ENCODE data around the gene SCN11A. TPM values are rescaled to one million over a fixed set of nuclear protein-coding genes. Genes with fewer than 3 reads are reported as not detected.

SCN11A gene
- total and polyA plus RNA-seq, 9 of the 15 experiments (the other 6 are each of a cell fraction or from before 2014, with no cell fraction given) = 0.01 to 0.05 (median 0.04) TPM; not detected in 6

DNA sequence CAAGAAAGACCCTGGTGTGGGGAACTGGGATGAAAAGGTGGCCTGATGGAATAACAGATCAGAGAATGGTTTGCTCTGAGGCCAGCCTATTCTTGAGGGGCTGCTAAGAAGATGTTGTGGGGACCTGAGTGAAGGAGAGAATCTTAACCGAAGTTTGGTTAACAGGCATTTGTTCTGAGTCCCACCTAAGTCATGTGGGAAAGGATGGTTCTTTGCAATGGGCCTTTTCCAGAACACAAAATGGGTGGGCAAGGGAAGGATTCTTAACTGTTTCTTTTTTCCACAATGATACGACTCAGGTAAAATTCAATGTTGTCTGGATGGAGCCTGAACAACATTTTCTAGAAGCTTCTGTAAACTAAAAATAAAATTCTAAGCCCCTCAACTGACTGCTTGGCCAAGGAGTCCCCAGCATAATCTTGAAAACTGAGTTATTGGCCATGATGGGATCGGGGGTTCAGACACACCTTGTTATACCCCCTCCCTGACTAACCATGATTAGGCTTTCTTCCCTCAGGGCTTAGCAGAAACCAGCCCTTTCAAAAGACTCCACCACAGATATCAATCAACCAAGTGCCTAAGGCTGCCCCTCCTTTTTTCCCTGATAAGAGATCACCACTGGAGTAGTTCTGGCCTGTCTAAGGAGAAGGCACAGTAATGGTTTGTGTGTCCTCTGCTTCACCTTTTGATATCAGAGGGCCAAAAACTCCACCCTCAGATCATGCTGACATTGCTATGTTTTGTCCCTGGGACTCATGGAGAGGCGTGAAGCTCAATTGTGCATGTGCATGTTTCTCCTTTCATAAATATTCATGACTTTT is 30.1 kb downstream of the SCN11A start (continued):
- TF ChIP-seq HDAC6 (IDR thresholded peaks at IDR 0.05; ENCODE audit: low read depth, low read length) = no peak
- TF ChIP-seq POLR2G (IDR thresholded peaks at IDR 0.05; ENCODE audit: low read depth, low read length) = no peak
- no peak for TF ChIP-seq PML (IDR thresholded peaks at IDR 0.05; ENCODE audit: low read length)
- TF ChIP-seq POLR3G (IDR thresholded peaks at IDR 0.05; ENCODE audit: extremely low read depth, insufficient read length, insufficient replicate concordance) = no peak
- no peak for TF ChIP-seq BMI1 (IDR thresholded peaks at IDR 0.05; ENCODE audit: low read length)
- no peak for TF ChIP-seq GATAD2A (IDR thresholded peaks at IDR 0.05)
- TF ChIP-seq ZNF3 (CRISPR knock-in tag; IDR thresholded peaks at IDR 0.05) = no peak
- no peak for TF ChIP-seq ZC3H11A (IDR thresholded peaks at IDR 0.05; ENCODE audit: low read depth, low read length)
- TF ChIP-seq SRSF7 (optimal IDR thresholded peaks at IDR 0.05; ENCODE audit: low read depth, low read length) = no peak
- TF ChIP-seq STAT5A (IDR thresholded peaks at IDR 0.05; ENCODE audit: borderline replicate concordance, low read length) = no peak
- TF ChIP-seq, protein P1, sequence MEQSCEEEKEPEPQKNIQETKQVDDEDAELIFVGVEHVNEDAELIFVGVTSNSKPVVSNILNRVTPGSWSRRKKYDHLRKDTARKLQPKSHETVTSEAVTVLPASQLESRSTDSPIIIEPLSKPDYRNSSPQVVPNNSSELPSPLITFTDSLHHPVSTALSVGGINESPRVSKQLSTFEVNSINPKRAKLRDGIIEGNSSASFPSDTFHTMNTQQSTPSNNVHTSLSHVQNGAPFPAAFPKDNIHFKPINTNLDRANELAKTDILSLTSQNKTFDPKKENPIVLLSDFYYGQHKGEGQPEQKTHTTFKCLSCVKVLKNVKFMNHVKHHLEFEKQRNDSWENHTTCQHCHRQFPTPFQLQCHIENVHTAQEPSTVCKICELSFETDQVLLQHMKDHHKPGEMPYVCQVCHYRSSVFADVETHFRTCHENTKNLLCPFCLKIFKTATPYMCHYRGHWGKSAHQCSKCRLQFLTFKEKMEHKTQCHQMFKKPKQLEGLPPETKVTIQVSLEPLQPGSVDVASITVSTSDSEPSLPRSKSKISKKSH (CRISPR knock-in tag; IDR thresholded peaks at IDR 0.05) = no peak
- TF ChIP-seq ZNF830 (CRISPR knock-in tag; IDR thresholded peaks at IDR 0.05) = no peak
- no peak for TF ChIP-seq TRIM24 (IDR thresholded peaks at IDR 0.05)
- TF ChIP-seq, protein P2, sequence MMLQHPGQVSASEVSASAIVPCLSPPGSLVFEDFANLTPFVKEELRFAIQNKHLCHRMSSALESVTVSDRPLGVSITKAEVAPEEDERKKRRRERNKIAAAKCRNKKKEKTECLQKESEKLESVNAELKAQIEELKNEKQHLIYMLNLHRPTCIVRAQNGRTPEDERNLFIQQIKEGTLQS (IDR thresholded peaks at IDR 0.05) = no peak
- TF ChIP-seq, protein P2 (CRISPR knock-in tag; conservative IDR thresholded peaks at IDR 0.05) = no peak
- no peak for TF ChIP-seq HSF4 (CRISPR knock-in tag; IDR thresholded peaks at IDR 0.05; ENCODE audit: borderline replicate concordance)
- TF ChIP-seq ADNP (tag; IDR thresholded peaks at IDR 0.05) = no peak
- TF ChIP-seq RAD21 (CRISPR knock-in tag; conservative IDR thresholded peaks at IDR 0.05 in 1 of 2, IDR thresholded peaks at IDR 0.05 in 1 of 2) = 0 out of 4 replicates have a peak, but pooled peaks of 1 of the 2 experiments have one; percentile 2
- TF ChIP-seq, protein P3, sequence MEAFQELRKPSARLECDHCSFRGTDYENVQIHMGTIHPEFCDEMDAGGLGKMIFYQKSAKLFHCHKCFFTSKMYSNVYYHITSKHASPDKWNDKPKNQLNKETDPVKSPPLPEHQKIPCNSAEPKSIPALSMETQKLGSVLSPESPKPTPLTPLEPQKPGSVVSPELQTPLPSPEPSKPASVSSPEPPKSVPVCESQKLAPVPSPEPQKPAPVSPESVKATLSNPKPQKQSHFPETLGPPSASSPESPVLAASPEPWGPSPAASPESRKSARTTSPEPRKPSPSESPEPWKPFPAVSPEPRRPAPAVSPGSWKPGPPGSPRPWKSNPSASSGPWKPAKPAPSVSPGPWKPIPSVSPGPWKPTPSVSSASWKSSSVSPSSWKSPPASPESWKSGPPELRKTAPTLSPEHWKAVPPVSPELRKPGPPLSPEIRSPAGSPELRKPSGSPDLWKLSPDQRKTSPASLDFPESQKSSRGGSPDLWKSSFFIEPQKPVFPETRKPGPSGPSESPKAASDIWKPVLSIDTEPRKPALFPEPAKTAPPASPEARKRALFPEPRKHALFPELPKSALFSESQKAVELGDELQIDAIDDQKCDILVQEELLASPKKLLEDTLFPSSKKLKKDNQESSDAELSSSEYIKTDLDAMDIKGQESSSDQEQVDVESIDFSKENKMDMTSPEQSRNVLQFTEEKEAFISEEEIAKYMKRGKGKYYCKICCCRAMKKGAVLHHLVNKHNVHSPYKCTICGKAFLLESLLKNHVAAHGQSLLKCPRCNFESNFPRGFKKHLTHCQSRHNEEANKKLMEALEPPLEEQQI (IDR thresholded peaks at IDR 0.05) = no peak
- TF ChIP-seq, protein P4, sequence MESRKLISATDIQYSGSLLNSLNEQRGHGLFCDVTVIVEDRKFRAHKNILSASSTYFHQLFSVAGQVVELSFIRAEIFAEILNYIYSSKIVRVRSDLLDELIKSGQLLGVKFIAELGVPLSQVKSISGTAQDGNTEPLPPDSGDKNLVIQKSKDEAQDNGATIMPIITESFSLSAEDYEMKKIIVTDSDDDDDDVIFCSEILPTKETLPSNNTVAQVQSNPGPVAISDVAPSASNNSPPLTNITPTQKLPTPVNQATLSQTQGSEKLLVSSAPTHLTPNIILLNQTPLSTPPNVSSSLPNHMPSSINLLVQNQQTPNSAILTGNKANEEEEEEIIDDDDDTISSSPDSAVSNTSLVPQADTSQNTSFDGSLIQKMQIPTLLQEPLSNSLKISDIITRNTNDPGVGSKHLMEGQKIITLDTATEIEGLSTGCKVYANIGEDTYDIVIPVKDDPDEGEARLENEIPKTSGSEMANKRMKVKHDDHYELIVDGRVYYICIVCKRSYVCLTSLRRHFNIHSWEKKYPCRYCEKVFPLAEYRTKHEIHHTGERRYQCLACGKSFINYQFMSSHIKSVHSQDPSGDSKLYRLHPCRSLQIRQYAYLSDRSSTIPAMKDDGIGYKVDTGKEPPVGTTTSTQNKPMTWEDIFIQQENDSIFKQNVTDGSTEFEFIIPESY (CRISPR knock-in tag; IDR thresholded peaks at IDR 0.05) = no peak
- no peak for TF ChIP-seq ZNF140 (CRISPR knock-in tag; IDR thresholded peaks at IDR 0.05)
- TF ChIP-seq C11orf30 (IDR thresholded peaks at IDR 0.05; ENCODE audit: low read depth) = peak; percentile 84
- TF ChIP-seq RFX1 (IDR thresholded peaks at IDR 0.05) = no peak
- TF ChIP-seq ZNF583 (CRISPR knock-in tag; IDR thresholded peaks at IDR 0.05) = no peak
